HCT116 (cell line): ENCODE data around the gene GALP. TPM values are rescaled to one million over a fixed set of nuclear protein-coding genes. Genes with fewer than 3 reads are reported as not detected.
"Not testable (repeated sequence)": the region's sequence is repeated elsewhere in the genome, so short reads cannot be mapped to it uniquely, and the experiment has no call there.

Experiments
- ATAC-seq: fragments of 200-7000 bp; cut with Tn5 transposase; 2 replicates; pipeline ENCODE4 v1.9.1; 2020; ENCODE audit warnings: mild to moderate bottlenecking, moderate library complexity
- BruUV-seq: library from RNA; stranded (reverse); fragments of 400-500 nt; replicated peaks from 2 replicates; lab custom pipeline; 2021; lab: Mats Ljungman, UMichigan
- CTCF ChIA-PET: fragments of 300-600 bp; sonication (Branson Sonifier 250); formaldehyde crosslinking; loops from one replicate; lab custom pipeline; 2021; ENCODE audit warnings: antibody characterized with exemption; lab: Charles Lee
- POLR2A ChIA-PET: fragments of 300-600, 350-600 bp; sonication (Branson Sonifier 250); formaldehyde crosslinking; loops from one replicate; lab custom pipeline; 2021; ENCODE audit warnings: antibody characterized with exemption; lab: Charles Lee
- RAD21 ChIA-PET, 2 experiments: fragments of 300-600 bp; sonication (Branson Sonifier 250); formaldehyde crosslinking; loops; one replicate each; lab custom pipeline; 2023; ENCODE audit warnings: low total read pairs in 2 of 2; ENCODE audit not compliant: uncharacterized antibody in 2 of 2, unreplicated experiment in 2 of 2, low non-redundant PET in 1 of 2; lab: Charles Lee
- DNase-seq: peaks from one replicate; pipeline ENCODE4 v3.0.0-alpha.2; 2010; ENCODE audit warnings: low read depth, low spot score
- H2AFZ ChIP-seq: fragments of 200-600 bp; shearing (Covaris generic), sonication (generic); 2 replicates; pipeline ENCODE4 v1.6.1; 2017; ENCODE audit warnings: low read depth, mixed run types, mixed read lengths, antibody characterized with exemption, low read length; ENCODE audit not compliant: poor library complexity, severe bottlenecking
- H3K27ac ChIP-seq: 2 replicates; pipeline ENCODE4 v1.5.1; 2012; ENCODE audit warnings: low read depth, low read length
- H3K27me3 ChIP-seq: fragments of 200-600 bp; sonication (generic); 2 replicates; pipeline ENCODE4 v1.6.1; 2016; ENCODE audit warnings: mixed run types, low read length, mixed read lengths; ENCODE audit not compliant: insufficient read depth
- H3K36me3 ChIP-seq, 2 experiments: fragments of 200-500 bp in 1 of 2; fragments of 200-600 bp in 1 of 2; sonication (Bioruptor generic) in 1 of 2; sonication (generic) in 1 of 2; 2 replicates each; pipeline versions ENCODE4 v1.5.1 to v1.6.1; 2014 to 2016; ENCODE audit warnings: low read length in 2 of 2, inconsistent platforms in 1 of 2, mixed read lengths in 1 of 2, mixed run types in 1 of 2; ENCODE audit not compliant: insufficient read depth in 2 of 2, control insufficient read depth in 1 of 2
- H3K4me1 ChIP-seq, 2 experiments: fragments of 200-600 bp in 1 of 2; sonication (generic) in 1 of 2; 2 replicates each; pipeline versions ENCODE4 v1.5.1 to v1.6.1; 2012 to 2017; ENCODE audit warnings: low read length in 2 of 2, inconsistent platforms in 1 of 2, mild to moderate bottlenecking in 1 of 2, mixed read lengths in 1 of 2, mixed run types in 1 of 2, moderate library complexity in 1 of 2; ENCODE audit not compliant: insufficient read depth in 2 of 2, control insufficient read depth in 1 of 2
- H3K4me2 ChIP-seq: fragments of 200-600 bp; sonication (generic); 2 replicates; pipeline ENCODE4 v1.6.1; 2017; ENCODE audit warnings: mixed run types, low read length, mixed read lengths
- H3K4me3 ChIP-seq, 2 experiments: fragments of 200-600 bp in 1 of 2; sonication (generic) in 1 of 2; replicated peaks in 1 of 2; 2 replicates each; pipeline ENCODE4 v1.5.1; 2011 to 2016; ENCODE audit warnings: low read length in 2 of 2, control low read depth in 1 of 2, low read depth in 1 of 2, mild to moderate bottlenecking in 1 of 2, mixed read lengths in 1 of 2, mixed run types in 1 of 2
- H3K79me2 ChIP-seq: fragments of 200-600 bp; sonication (generic); 2 replicates; pipeline ENCODE4 v1.6.1; 2017; ENCODE audit warnings: mild to moderate bottlenecking, mixed run types, low read length, moderate library complexity, mixed read lengths; ENCODE audit not compliant: insufficient read depth
- H3K9ac ChIP-seq: fragments of 200-600 bp; sonication (generic); 2 replicates; pipeline ENCODE4 v1.6.1; 2016; ENCODE audit warnings: low read length, mixed read lengths
- H3K9me2 ChIP-seq: fragments of 200-600 bp; sonication (generic), shearing (Covaris generic); 2 replicates; pipeline ENCODE4 v1.6.1; 2017; ENCODE audit warnings: mixed run types, mild to moderate bottlenecking, moderate library complexity; ENCODE audit not compliant: insufficient read depth
- H3K9me3 ChIP-seq, 2 experiments: fragments of 200-500 bp in 1 of 2; fragments of 200-600 bp in 1 of 2; sonication (Bioruptor generic) in 1 of 2; sonication (generic) in 1 of 2; 2 replicates each; pipeline ENCODE4 v1.6.1; 2014 to 2017; ENCODE audit warnings: low read length in 2 of 2, mixed read lengths in 2 of 2, inconsistent platforms in 1 of 2, low read depth in 1 of 2, mild to moderate bottlenecking in 1 of 2, mixed run types in 1 of 2, moderate library complexity in 1 of 2; ENCODE audit not compliant: control insufficient read depth in 1 of 2, insufficient read depth in 1 of 2
- H4K20me1 ChIP-seq: fragments of 200-600 bp; sonication (generic), shearing (Covaris generic); 2 replicates; pipeline ENCODE4 v1.6.1; 2017; ENCODE audit warnings: mixed run types, mild to moderate bottlenecking, moderate library complexity; ENCODE audit not compliant: insufficient read depth
- ATF3 ChIP-seq: IDR thresholded peaks from 2 replicates; pipeline ENCODE4 v1.6.1; 2012
- EGR1 ChIP-seq: IDR thresholded peaks from 2 replicates; pipeline ENCODE4 v1.6.1; 2012; ENCODE audit warnings: low read depth
- EZH2 ChIP-seq: fragments of 200-600 bp; sonication (generic); IDR thresholded peaks from 2 replicates; pipeline ENCODE4 v1.6.1; 2017; ENCODE audit warnings: antibody characterized with exemption, mixed run types
- MAX ChIP-seq: IDR thresholded peaks from 2 replicates; pipeline ENCODE4 v1.6.1; 2012
- POLR2AphosphoS5 ChIP-seq: IDR thresholded peaks from 2 replicates; pipeline ENCODE4 v1.6.1; 2011; ENCODE audit warnings: mild to moderate bottlenecking, low read depth, low read length, moderate library complexity
- REST ChIP-seq: IDR thresholded peaks from 2 replicates; pipeline ENCODE4 v1.6.1; 2012; ENCODE audit warnings: low read depth
- SP1 ChIP-seq: IDR thresholded peaks from 2 replicates; pipeline ENCODE4 v1.6.1; 2012; ENCODE audit warnings: low read depth
- SRF ChIP-seq: IDR thresholded peaks from 2 replicates; pipeline ENCODE4 v1.6.1; 2012; ENCODE audit warnings: low read depth
- intact Hi-C: fragments of 100-400 bp; cut with micrococcal nuclease; formaldehyde crosslinking; loops from 2 replicates; pipeline ENCODE4 v1.10.0; 2022
- total RNA-seq: library from RNA; stranded (reverse); gene quantifications from one replicate; pipeline ENCODE4 v1.2.1, GENCODE V29; 2021; ENCODE audit not compliant: unreplicated experiment

Gene GALP
- total RNA-seq, 1 experiment from 2014 or later: not detected

GRCh38 chr19:56148955-56149655 is 26.7 kb upstream of the GALP start:
- H3K27me3 ChIP-seq, DNase-seq, H2AFZ ChIP-seq, H3K9ac ChIP-seq, H3K4me2 ChIP-seq, ATAC-seq, intact Hi-C loops, H3K4me1 ChIP-seq, H3K27ac ChIP-seq, POLR2A ChIA-PET, H3K9me3 ChIP-seq, H3K79me2 ChIP-seq, H3K4me3 ChIP-seq, H3K9me2 ChIP-seq, CTCF ChIA-PET, RAD21 ChIA-PET, H3K36me3 ChIP-seq, BruUV-seq, H4K20me1 ChIP-seq: not testable (repeated sequence)

GRCh38 chr19:56149656-56150038 is 26.2 kb upstream of the GALP start:
- 0 out of 4 replicates have a peak, but pooled peaks cover 0 to 2% of the 10 kb centered on the region in 2 experiments for H3K36me3 ChIP-seq
- no peak overlapping the region for H3K9ac ChIP-seq
- ChIA-PET CTCF (no interaction called here), RAD21 (no interaction called here), POLR2A (no interaction called here)
- no peaks in the 10 kb centered on the region for H3K9me2 ChIP-seq
- ATAC-seq: no peak
- TF ChIP-seq SP1 (no peak), SRF (no peak), REST (no peak), MAX (no peak), EGR1 (no peak), EZH2 (no peak), ATF3 (no peak), POLR2AphosphoS5 (no peak)
- no peaks in the 10 kb centered on the region for H3K79me2 ChIP-seq
- H3K4me1 ChIP-seq: no peaks in the 10 kb centered on the region
- H3K4me2 ChIP-seq: no peak overlapping the region
- no peak overlapping the region for H2AFZ ChIP-seq
- DNase-seq: no peak
- BruUV-seq: no TSS peak
- no peaks in the 10 kb centered on the region for H3K9me3 ChIP-seq
- no peak overlapping the region for H3K27ac ChIP-seq
- no peak overlapping the region for H3K4me3 ChIP-seq
- no peaks in the 10 kb centered on the region for H3K27me3 ChIP-seq
- intact Hi-C loops: no loop called here
- H4K20me1 ChIP-seq: no peaks in the 10 kb centered on the region
